GM10266 (cell line): ENCODE data around the gene RABEP2.

Experiments used
- DNase-seq: peaks from one replicate; pipeline ENCODE4 v3.0.0; 2012; ENCODE audit errors: extremely low spot score
- CTCF ChIP-seq: IDR thresholded peaks from 2 replicates; pipeline ENCODE4 v1.5.1; 2012; ENCODE audit warnings: mild to moderate bottlenecking, low read depth; ENCODE audit not compliant: control insufficient read depth, insufficient read depth; ENCODE audit errors: missing control alignments

The RABEP2 gene

GRCh38 chr16:28867241-28867640 is 57.8 kb downstream of the RABEP2 start:
- DNase-seq: no peak
- no peak for TF ChIP-seq CTCF

- TF ChIP-seq CTCF: no peak
- no peak for DNase-seq
These were observed 58.6 kb downstream of the RABEP2 start for GRCh38 chr16:28866454-28866804.

- no peak for TF ChIP-seq CTCF
- DNase-seq: no peak
These were observed 59.1 kb downstream of the RABEP2 start for GRCh38 chr16:28865722-28866453.

GRCh38 chr16:28865001-28865688 is 59.9 kb downstream of the RABEP2 start:
- no peak for DNase-seq
- TF ChIP-seq CTCF: no peak

- TF ChIP-seq CTCF: no peak
- DNase-seq: no peak
These were observed 60.9 kb downstream of the RABEP2 start for GRCh38 chr16:28863929-28864793.

GRCh38 chr16:28859326-28859725 is 65.7 kb downstream of the RABEP2 start:
- no peak for TF ChIP-seq CTCF
- no peak for DNase-seq

GRCh38 chr16:28858421-28858820 is 66.6 kb downstream of the RABEP2 start:
- DNase-seq: no peak
- TF ChIP-seq CTCF: no peak
